Nephron progenitor cell (in vitro differentiated cells): ENCODE results near the gene POMGNT1.

ENCODE experiments used
- DNase-seq: peaks from one replicate; pipeline ENCODE4 v3.0.0; 2021
- H3K27ac Mint-ChIP-seq: 2 replicates; pipeline ENCODE4 v1.8.0; 2021; ENCODE audit warnings: mild to moderate bottlenecking, moderate library complexity, mixed read lengths
- H3K27me3 Mint-ChIP-seq: 2 replicates; pipeline ENCODE4 v1.8.0; 2021; ENCODE audit warnings: mild to moderate bottlenecking, low read depth, mixed read lengths; ENCODE audit not compliant: poor library complexity
- H3K36me3 Mint-ChIP-seq: 2 replicates; pipeline ENCODE4 v1.8.0; 2021; ENCODE audit warnings: low read depth, mixed read lengths
- H3K4me1 Mint-ChIP-seq: 2 replicates; pipeline ENCODE4 v1.8.0; 2021; ENCODE audit warnings: mixed read lengths
- H3K4me3 Mint-ChIP-seq: 2 replicates; pipeline ENCODE4 v1.8.0; 2021; ENCODE audit warnings: mild to moderate bottlenecking, moderate library complexity, mixed read lengths
- H3K9me3 Mint-ChIP-seq: 2 replicates; pipeline ENCODE4 v1.8.0; 2021; ENCODE audit warnings: mild to moderate bottlenecking, moderate library complexity, mixed read lengths
- TF ChIP-seq, protein P1 (sequence below): fragments of 200-600 bp; sonication (generic); IDR thresholded peaks from 2 replicates; pipeline ENCODE4 v1.5.0; 2021; ENCODE audit warnings: antibody characterized with exemption

POMGNT1 gene

DNA sequence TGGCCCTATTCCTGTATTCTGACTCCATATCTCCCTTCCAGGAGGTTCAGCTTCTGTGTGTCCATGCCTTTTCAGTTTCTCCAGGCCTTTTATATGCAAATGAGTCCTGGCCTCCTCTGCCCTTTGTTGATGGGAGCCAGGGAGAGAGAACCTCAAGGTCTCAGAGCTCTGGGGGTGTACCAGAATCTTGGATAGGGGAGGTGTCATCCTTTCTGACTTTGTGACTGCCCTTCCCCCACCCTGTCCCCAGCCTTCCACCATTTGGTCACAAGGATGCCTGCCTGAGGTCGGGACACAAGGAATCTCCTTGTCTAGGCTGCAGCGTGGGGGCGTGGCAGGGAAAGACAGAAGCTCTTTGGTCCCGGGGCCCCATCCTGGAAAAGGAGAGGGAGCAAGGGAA is 23.5 kb upstream of the POMGNT1 start:
- peak overlapping the region; percentile 58 for H3K27ac Mint-ChIP-seq
- DNase-seq = peak; percentile 50
- no peak overlapping the region for H3K4me3 Mint-ChIP-seq
- H3K9me3 Mint-ChIP-seq = no peaks in the 10 kb centered on the region
- peaks cover 3% of the 10 kb centered on the region for H3K27me3 Mint-ChIP-seq
- H3K36me3 Mint-ChIP-seq = no peaks in the 10 kb centered on the region
- TF ChIP-seq, protein P1, sequence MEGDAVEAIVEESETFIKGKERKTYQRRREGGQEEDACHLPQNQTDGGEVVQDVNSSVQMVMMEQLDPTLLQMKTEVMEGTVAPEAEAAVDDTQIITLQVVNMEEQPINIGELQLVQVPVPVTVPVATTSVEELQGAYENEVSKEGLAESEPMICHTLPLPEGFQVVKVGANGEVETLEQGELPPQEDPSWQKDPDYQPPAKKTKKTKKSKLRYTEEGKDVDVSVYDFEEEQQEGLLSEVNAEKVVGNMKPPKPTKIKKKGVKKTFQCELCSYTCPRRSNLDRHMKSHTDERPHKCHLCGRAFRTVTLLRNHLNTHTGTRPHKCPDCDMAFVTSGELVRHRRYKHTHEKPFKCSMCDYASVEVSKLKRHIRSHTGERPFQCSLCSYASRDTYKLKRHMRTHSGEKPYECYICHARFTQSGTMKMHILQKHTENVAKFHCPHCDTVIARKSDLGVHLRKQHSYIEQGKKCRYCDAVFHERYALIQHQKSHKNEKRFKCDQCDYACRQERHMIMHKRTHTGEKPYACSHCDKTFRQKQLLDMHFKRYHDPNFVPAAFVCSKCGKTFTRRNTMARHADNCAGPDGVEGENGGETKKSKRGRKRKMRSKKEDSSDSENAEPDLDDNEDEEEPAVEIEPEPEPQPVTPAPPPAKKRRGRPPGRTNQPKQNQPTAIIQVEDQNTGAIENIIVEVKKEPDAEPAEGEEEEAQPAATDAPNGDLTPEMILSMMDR = no peak
- peaks cover 43% of the 10 kb centered on the region for H3K4me1 Mint-ChIP-seq

- Mint-ChIP-seq H3K36me3 (no peaks in the 10 kb centered on the region), H3K4me3 (no peak overlapping the region), H3K27ac (no peak overlapping the region), H3K4me1 (peaks cover 43% of the 10 kb centered on the region), H3K27me3 (peaks cover 3% of the 10 kb centered on the region), H3K9me3 (no peaks in the 10 kb centered on the region)
- TF ChIP-seq, protein P1 = no peak
- DNase-seq = no peak
These were observed 22.6 kb upstream of the POMGNT1 start for GRCh38 chr1:46220808-46221207.

- H3K4me3 Mint-ChIP-seq = no peak overlapping the region
These were observed 21.6 kb upstream of the POMGNT1 start for GRCh38 chr1:46219551-46220520.

DNA sequence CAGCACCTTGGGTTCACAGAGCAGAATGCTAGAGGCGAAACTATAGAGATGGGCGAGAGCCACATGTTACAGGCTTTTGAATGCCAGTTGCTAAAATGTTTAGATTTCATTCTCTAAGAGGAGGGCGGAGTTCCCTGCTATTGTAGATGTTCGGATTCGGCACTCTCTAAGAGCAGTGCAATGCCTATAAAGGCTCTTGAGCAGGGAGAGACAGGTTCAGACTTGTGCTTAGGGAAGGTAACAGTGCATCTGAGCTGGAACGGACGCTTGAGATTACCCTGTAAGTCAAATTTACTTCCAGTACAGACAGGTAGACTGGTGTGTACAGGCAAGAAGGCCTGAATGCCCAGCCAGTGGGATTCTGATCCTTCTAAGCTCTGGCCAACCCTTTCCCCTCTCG is 20.2 kb upstream of the POMGNT1 start:
- Mint-ChIP-seq H3K4me3 (no peak overlapping the region), H3K27me3 (no peaks in the 10 kb centered on the region), H3K27ac (no peak overlapping the region), H3K4me1 (peaks cover 32% of the 10 kb centered on the region), H3K36me3 (peaks cover 4% of the 10 kb centered on the region), H3K9me3 (peaks cover 9% of the 10 kb centered on the region)
- TF ChIP-seq, protein P1 = no peak
- DNase-seq = no peak

More at GRCh38 chr1:46219551-46220520, 21.6 kb upstream of the POMGNT1 start:
- no peak for DNase-seq
- peaks cover 4% of the 10 kb centered on the region for H3K36me3 Mint-ChIP-seq
- TF ChIP-seq, protein P1 = no peak
- no peak overlapping the region for H3K27ac Mint-ChIP-seq
- H3K27me3 Mint-ChIP-seq = peaks cover under 1% of the 10 kb centered on the region
- H3K9me3 Mint-ChIP-seq = peaks cover 4% of the 10 kb centered on the region
- H3K4me1 Mint-ChIP-seq = peaks cover 43% of the 10 kb centered on the region

DNA sequence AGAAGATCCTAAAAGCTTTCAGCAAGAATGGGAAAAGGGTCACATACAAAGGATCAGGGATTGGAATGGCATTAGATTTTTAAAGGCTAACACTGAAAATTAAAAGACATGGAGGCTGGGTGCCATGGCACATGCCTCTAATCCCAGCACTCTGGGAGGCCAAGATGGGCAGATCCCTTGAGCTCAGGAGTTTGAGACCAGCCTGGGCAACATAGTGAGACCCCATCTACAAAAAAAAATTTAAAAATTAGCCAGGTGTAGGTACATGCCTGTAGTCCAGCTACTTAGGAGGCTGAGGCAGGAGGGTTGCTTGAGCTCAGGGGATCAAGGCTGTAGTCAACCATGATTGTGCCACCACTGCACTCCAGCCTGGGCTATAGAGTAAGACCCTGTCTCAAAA is 17.3 kb upstream of the POMGNT1 start:
- H3K27ac Mint-ChIP-seq = no peak overlapping the region
- peaks cover 4% of the 10 kb centered on the region for H3K36me3 Mint-ChIP-seq
- H3K4me1 Mint-ChIP-seq = peaks cover 5% of the 10 kb centered on the region
- H3K27me3 Mint-ChIP-seq = no peaks in the 10 kb centered on the region
- DNase-seq = no peak
- H3K9me3 Mint-ChIP-seq = peaks cover 9% of the 10 kb centered on the region
- TF ChIP-seq, protein P1 = no peak
- H3K4me3 Mint-ChIP-seq = no peak overlapping the region
